ENCODE measurements around the gene RFNG.

Gene RFNG

DNA sequence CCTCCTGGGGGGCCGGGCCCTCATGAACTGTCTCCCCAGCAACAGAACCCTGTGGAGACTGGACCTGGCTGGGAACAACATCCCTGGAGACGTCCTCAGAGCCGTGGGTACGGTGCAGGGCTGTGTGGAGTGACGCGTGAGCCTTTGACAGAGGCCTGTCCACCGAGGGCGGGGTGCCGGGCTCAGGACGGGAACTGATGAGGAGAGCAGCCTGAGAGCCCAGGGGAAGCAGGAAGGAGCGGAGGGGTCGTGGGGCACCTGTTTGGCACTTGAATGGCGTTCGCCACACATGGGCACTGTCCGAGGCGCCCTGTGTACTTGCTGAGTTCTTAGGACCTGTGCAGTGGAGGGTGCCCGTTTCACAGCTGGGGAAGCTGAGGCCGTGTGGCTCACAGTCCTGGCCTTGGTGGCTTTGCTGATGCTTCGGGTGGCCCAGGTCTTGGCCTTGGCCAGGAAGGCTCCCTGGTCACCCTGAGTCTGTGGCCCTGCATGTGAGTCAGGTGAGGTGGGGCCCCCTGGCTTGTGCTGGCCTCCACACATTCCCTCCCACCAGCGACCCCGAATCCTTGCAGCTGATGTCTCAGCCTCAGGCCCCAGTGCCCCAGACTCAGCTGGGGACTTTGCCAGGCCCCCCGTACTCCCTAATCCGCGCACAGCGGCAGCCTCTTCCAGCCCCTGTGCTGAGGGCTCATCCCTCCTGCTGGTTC is 26.1 kb downstream of the RFNG start:
- peak overlapping the region; percentile 52 for H3K4me3 Mint-ChIP-seq
- no peak overlapping the region for H3K27ac Mint-ChIP-seq
- no peaks in the 10 kb centered on the region for H3K36me3 Mint-ChIP-seq (ENCODE audit: low read depth)
- DNase-seq, result no peak
- peaks cover 24% of the 10 kb centered on the region for H3K4me1 Mint-ChIP-seq
- no peak for TF ChIP-seq CTCF (IDR thresholded peaks at IDR 0.05)
- H3K9me3 Mint-ChIP-seq, result no peaks in the 10 kb centered on the region
- peaks cover 3% of the 10 kb centered on the region for H3K27me3 Mint-ChIP-seq (ENCODE audit: low read depth, poor library complexity)

DNA sequence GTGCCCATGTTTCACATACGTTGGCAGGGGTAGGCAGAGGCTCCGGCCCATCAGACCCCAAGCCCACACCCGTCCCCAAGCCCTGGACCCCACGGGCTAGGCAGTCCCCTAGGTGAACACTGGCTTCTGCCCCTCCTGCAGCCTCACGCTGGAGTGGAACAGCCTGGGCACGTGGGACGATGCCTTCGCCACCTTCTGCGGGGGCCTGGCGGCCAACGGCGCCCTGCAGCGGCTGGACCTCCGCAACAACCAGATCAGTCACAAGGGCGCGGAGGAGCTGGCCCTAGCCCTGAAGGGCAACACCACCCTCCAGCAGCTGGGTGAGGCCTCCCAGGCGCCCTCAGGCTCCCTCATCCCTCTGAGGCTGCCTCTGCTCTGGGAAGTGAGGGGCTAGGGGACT is 26.8 kb downstream of the RFNG start:
- Mint-ChIP-seq H3K4me3 (no peak overlapping the region), H3K4me1 (peaks cover 26% of the 10 kb centered on the region), H3K9me3 (no peaks in the 10 kb centered on the region), H3K27me3 (ENCODE audit: low read depth, poor library complexity) (peaks cover 3% of the 10 kb centered on the region), H3K36me3 (ENCODE audit: low read depth) (no peaks in the 10 kb centered on the region), H3K27ac (no peak overlapping the region)
- no peak for TF ChIP-seq CTCF (IDR thresholded peaks at IDR 0.05)
- DNase-seq, result no peak

DNA sequence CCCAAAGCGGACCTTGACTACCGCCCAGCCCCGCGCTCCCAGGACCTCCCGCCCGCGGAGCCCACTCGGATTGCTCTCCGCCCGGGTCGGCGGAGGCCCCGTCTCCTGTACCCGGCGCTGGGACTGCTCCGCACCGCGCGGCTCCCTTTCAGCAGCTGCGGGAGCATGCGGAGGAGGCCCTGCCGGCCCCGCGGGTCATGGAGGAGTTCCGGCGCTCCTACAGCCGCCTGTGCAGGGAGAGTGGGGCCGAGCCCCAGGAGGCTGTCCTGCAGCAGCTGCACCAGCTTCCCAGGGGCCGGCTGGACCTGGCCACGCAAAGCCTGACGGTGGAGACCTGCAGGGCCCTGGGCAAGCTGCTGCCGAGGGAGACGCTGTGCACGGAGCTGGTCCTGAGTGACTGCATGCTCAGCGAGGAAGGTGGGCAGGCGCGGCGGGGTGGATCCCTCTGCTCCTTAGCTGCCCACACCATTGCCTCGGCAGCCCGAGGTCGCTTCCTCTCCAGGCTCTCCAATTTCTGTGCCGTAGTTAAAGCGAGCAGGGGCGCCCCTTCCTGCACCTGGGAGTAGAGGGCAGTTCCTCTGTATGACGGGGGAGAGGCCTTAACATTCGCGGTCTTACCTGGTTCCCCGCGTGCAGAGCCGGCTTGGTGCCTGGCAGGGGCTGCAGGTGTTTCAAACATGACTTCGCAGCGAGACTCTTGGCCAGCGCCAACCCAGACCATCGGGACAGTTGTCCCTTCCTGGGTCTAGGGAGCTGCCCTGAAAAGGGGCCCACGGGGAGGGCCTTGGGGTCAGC is 28.0 kb downstream of the RFNG start:
- no peak overlapping the region for H3K27ac Mint-ChIP-seq
- peak; percentile 47 for DNase-seq
- no peaks in the 10 kb centered on the region for H3K36me3 Mint-ChIP-seq (ENCODE audit: low read depth)
- peaks cover 3% of the 10 kb centered on the region for H3K27me3 Mint-ChIP-seq (ENCODE audit: low read depth, poor library complexity)
- no peak for TF ChIP-seq CTCF (IDR thresholded peaks at IDR 0.05)
- no peaks in the 10 kb centered on the region for H3K9me3 Mint-ChIP-seq
- peak overlapping the region; percentile 80 for H3K4me3 Mint-ChIP-seq
- peaks cover 26% of the 10 kb centered on the region for H3K4me1 Mint-ChIP-seq

GRCh38 chr17:82022981-82023446 is 28.6 kb downstream of the RFNG start, which contains the start of gene LRRC45:
TSS of gene LRRC45 (plus strand) at chr17:82023305. CDS start at chr17:82023644, 339 bp downstream.
- H3K4me3 Mint-ChIP-seq, result peak within 1 kb of the TSS; percentile 82
- H3K4me1 Mint-ChIP-seq, result peaks cover 31% of the 10 kb centered on the region
- H3K9me3 Mint-ChIP-seq, result no peaks in the 10 kb centered on the region
- no peak for TF ChIP-seq CTCF (IDR thresholded peaks at IDR 0.05)
- no peak within 1 kb of the TSS for H3K27ac Mint-ChIP-seq
- peak; percentile 100 for DNase-seq
- H3K36me3 Mint-ChIP-seq (ENCODE audit: low read depth), result no peaks in the 10 kb centered on the region
- H3K27me3 Mint-ChIP-seq (ENCODE audit: low read depth, poor library complexity), result no peaks in the 10 kb centered on the region

GRCh38 chr17:82022310-82022980 is 29.2 kb downstream of the RFNG start, which contains the start of gene CENPX:
TSS of gene CENPX (minus strand) at chr17:82022878. CDS start at chr17:82022861, 17 bp downstream.
- H3K9me3 Mint-ChIP-seq, result no peaks in the 10 kb centered on the region
- TF ChIP-seq CTCF (IDR thresholded peaks at IDR 0.05), result no peak
- DNase-seq, result no peak
- H3K27me3 Mint-ChIP-seq (ENCODE audit: low read depth, poor library complexity), result no peaks in the 10 kb centered on the region
- H3K4me3 Mint-ChIP-seq, result peak within 1 kb of the TSS; percentile 82
- H3K36me3 Mint-ChIP-seq (ENCODE audit: low read depth), result no peaks in the 10 kb centered on the region
- peaks cover 31% of the 10 kb centered on the region for H3K4me1 Mint-ChIP-seq
- H3K27ac Mint-ChIP-seq, result no peak within 1 kb of the TSS

Data from nephron progenitor cell (in vitro differentiated cells).